IPS-20b (cell line): ENCODE results near the gene ARHGAP26.
"Not testable (repeated sequence)": the region's sequence is repeated elsewhere in the genome, so short reads cannot be mapped to it uniquely, and the experiment has no call there.

Experiments
- H3K27ac ChIP-seq: one replicate; pipeline ENCODE4 v1.5.1; 2013; ENCODE audit warnings: low read length
- H3K27me3 ChIP-seq: 2 replicates; pipeline ENCODE4 v1.6.1; 2013; ENCODE audit warnings: mild to moderate bottlenecking, low read length, inconsistent platforms; ENCODE audit not compliant: insufficient read depth
- H3K36me3 ChIP-seq: 2 replicates; pipeline ENCODE4 v1.6.1; 2013; ENCODE audit warnings: low read depth, mild to moderate bottlenecking, inconsistent platforms, low read length, moderate library complexity; ENCODE audit not compliant: insufficient read depth
- H3K4me1 ChIP-seq: 2 replicates; pipeline ENCODE4 v1.6.1; 2013; ENCODE audit warnings: mild to moderate bottlenecking, control low read depth, inconsistent platforms, low read length, moderate library complexity; ENCODE audit not compliant: insufficient read depth
- H3K4me3 ChIP-seq: 2 replicates; pipeline ENCODE4 v1.5.1; 2013; ENCODE audit warnings: mild to moderate bottlenecking, low read length, inconsistent platforms
- H3K9ac ChIP-seq: 2 replicates; pipeline ENCODE4 v1.6.1; 2013; ENCODE audit warnings: low read depth, mild to moderate bottlenecking, inconsistent platforms, low read length, moderate library complexity
- H3K9me3 ChIP-seq: 2 replicates; pipeline ENCODE4 v1.6.1; 2013; ENCODE audit warnings: mild to moderate bottlenecking, low read depth, low read length, inconsistent platforms; ENCODE audit not compliant: insufficient read depth

Gene ARHGAP26

DNA sequence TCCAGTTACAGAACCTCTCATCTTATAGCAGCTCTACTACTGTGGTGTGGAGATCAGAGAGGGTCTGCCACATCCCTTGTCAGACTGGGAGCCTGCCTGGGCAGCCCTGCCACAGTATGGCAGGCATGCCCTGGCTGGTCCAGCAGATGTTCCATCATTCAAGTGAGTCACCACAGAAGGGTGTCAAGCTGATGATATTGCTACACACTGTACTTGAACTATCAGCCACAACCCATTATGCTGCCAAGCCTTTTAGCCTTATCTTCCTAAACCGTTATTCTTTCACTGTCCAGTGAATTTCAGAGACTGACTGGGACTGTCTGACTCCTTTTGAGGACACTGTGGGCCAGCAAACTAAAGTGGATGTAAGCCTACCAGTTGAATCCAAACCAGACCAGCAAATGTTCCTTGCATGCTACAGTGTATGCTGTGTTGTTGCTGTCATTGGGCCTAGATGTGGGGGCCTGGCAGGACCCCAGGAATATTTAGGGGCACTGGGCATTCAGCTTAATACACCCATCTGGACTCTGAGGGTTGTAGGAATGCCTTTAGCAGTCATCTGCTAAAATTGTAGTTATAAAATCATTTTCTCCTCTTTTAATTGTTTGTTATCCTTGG is 430.7 kb downstream of the ARHGAP26 start:
- peaks cover 8% of the 10 kb centered on the region; the same call in 1 of the 2 replicates for H3K9me3 ChIP-seq
- no peaks in the 10 kb centered on the region; the same call in none of the 2 replicates for H3K4me1 ChIP-seq
- no peaks in the 10 kb centered on the region for H3K36me3 ChIP-seq
- no peak overlapping the region for H3K27ac ChIP-seq
- no peaks in the 10 kb centered on the region for H3K27me3 ChIP-seq
- no peak overlapping the region for H3K4me3 ChIP-seq
- no peak overlapping the region for H3K9ac ChIP-seq

DNA sequence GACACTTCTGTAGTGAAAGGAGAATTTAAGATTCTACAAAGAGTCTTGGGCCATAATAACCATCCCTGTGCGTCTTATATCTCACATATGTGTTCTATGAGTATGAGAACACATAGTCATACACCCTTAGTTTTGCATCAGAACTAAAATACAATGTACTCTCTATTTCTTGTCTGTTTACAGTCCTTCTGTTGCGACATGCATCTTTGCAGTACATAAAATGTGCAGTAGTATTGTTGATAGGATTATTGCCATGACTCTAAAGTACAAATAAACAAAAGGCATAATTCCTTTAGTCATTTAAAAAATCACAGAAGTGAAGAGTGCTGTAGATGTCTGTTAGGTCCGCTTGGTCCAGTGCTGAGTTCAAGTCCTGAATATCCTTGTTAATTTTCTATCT is 431.4 kb downstream of the ARHGAP26 start:
- Histone ChIP-seq H3K4me1 (no peaks in the 10 kb centered on the region; the same call in none of the 2 replicates), H3K27ac (no peak overlapping the region), H3K27me3 (no peaks in the 10 kb centered on the region), H3K9ac (no peak overlapping the region), H3K4me3 (no peak overlapping the region), H3K9me3 (peaks cover 8% of the 10 kb centered on the region; the same call in 1 of the 2 replicates), H3K36me3 (no peaks in the 10 kb centered on the region)

DNA sequence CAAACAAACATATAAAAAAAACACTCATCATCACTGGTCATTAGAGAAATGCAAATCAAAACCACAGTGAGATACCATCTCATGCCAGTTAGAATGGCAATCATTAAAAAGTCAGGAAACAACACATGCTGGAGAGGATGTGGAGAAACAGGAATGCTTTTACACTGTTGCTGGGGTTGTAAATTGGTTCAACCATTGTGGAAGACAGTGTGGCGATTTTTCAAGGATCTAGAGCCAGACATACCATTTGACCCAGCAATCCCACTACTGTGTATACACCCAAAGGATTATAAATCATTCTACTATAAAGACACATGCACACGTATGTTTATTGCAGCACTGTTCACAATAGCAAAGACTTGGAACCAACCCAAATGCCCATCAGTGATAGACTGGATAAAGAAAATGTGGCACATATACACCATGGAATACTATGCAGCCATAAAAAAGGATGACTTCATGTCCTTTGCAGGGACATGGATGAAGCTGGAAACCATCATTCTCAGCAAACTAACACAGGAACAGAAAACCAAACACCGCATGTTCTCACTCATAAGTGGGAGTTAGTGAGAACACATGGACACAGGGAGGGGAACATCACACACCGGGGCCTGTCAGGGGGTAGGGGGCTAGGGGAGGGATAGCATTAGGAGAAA is 433.3 kb downstream of the ARHGAP26 start:
- H3K4me1 ChIP-seq, H3K36me3 ChIP-seq, H3K4me3 ChIP-seq, H3K27ac ChIP-seq, H3K9ac ChIP-seq, H3K27me3 ChIP-seq, H3K9me3 ChIP-seq: not testable (repeated sequence)

DNA sequence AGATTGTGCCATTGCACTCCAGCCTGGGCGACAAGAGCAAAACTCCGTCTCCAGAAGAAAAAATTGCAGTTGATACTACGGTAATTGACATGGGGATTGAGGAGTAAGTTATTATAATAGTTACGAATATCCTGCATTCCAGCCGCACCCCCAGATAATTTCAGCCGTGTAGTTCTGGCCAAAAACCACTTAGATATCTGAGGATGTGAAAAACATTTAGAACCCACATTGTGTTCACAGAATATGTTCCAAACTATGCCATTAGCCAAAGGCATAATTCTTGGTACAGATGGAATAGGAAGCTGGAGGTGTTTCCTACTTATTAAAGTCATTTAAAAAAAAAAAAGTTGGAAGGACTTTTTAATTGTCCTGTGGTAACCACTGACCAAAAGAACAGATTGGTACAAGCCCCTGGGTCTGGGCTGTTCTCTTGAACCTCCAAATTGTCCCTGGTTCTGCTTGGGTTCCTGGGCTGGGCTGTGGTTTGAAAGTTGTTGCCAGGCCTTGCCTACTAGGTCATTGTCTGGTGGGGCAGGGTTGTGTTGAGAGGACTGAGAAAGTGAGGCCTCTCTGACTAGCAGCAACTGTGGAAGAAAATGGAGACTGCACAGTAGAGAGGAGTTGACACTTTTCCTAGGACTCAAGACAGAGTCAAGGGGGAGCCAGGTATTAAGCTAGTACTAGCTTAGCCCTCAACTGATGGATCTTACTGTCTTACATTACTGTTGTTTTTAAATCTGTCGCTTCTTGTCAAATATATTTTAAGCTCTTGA is 434.5 kb downstream of the ARHGAP26 start:
- Histone ChIP-seq H3K4me3 (no peak overlapping the region), H3K9me3 (no peaks in the 10 kb centered on the region), H3K4me1 (no peaks in the 10 kb centered on the region; the same call in none of the 2 replicates), H3K27ac (no peak overlapping the region), H3K36me3 (no peaks in the 10 kb centered on the region), H3K9ac (no peak overlapping the region), H3K27me3 (no peaks in the 10 kb centered on the region)

DNA sequence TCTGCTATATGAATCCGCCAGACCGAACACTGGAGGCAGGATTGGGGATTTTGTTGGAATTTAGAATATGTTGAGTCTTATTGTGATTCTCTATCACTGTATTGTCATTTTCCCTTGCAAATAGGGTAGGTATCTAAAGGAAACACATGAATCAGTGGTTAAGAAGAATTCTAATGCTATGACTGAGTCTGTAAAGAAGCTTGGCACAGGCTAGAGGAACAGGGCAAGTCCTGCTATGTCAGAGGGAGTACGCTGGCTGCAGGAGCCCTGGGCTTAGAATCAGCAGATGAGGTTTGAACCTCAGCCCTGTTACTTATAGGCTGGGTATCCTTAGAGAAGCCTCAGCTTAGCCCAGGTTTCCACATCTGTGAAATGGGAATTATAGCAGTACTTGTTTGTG is 435.2 kb downstream of the ARHGAP26 start:
- H3K36me3 ChIP-seq: no peaks in the 10 kb centered on the region

DNA sequence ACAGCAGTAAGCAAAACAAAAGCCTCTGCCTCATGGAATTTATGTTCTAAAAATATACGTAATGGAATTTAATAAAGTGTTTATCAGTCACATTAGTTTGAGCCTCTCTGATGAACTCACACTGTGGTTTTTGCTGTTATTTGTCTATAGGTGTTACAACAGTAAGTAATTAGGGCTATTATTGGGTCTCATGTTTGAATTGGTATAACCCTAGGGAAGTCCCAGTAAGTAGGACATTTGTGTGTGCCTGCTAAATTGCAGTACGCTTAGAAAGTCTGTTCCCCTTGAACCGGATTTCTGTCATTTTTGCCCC is 435.7 kb downstream of the ARHGAP26 start:
- no peaks in the 10 kb centered on the region for H3K36me3 ChIP-seq
- H3K27ac ChIP-seq: no peak overlapping the region
- no peaks in the 10 kb centered on the region for H3K27me3 ChIP-seq
- no peaks in the 10 kb centered on the region for H3K9me3 ChIP-seq
- no peak overlapping the region for H3K9ac ChIP-seq
- no peak overlapping the region for H3K4me3 ChIP-seq
- H3K4me1 ChIP-seq: no peaks in the 10 kb centered on the region; the same call in 1 of the 2 replicates

More for the DNA sequence above, 435.2 kb downstream of the ARHGAP26 start:
- no peak overlapping the region for H3K4me3 ChIP-seq
- H3K27me3 ChIP-seq: no peaks in the 10 kb centered on the region
- no peaks in the 10 kb centered on the region; the same call in 1 of the 2 replicates for H3K4me1 ChIP-seq
- H3K9me3 ChIP-seq: no peaks in the 10 kb centered on the region
- H3K9ac ChIP-seq: no peak overlapping the region
- no peak overlapping the region for H3K27ac ChIP-seq

DNA sequence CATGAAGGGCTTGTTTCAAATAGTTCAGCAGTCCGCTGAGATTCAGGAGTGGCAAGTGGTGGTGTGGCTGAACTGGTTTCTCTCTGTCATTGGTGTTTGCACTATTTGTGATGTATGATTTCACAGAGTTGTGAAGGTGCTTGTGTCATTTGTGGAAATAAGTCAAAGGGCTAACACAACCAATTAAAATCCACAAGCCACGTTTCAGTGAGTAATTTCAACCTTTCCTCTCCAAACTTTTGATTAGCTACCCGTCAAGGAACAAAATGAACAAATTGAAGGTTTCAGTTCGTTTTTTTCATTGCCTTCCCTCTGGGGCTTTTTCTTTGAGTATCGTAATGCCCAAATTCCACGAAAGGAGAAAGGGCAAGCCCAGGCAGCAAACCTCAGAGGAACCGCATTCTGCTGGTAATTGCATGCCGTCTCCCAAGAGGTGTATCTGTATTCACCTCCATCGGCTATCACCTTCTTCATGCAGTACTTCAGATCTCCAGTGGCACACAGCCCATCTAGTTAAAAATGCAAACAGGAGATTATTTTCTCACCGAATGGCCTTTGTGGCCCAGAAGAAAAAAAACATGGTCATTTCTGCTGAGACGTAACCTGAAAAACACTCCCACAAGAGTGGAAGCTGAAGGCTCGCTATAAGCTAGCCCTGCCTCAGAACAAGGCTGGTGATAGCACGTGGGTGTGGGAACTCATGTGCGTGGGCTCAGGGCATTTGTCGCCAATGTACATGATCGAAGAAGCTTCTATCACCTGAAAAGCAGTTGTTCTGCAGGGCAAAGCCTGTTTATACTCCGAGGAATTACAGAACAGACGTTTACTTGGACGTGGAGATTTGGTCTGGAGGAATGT is 436.2 kb downstream of the ARHGAP26 start:
- Histone ChIP-seq H3K9me3 (no peaks in the 10 kb centered on the region), H3K27ac (no peak overlapping the region), H3K4me1 (no peaks in the 10 kb centered on the region; the same call in 1 of the 2 replicates), H3K36me3 (no peaks in the 10 kb centered on the region), H3K4me3 (no peak overlapping the region), H3K9ac (no peak overlapping the region), H3K27me3 (no peaks in the 10 kb centered on the region)

DNA sequence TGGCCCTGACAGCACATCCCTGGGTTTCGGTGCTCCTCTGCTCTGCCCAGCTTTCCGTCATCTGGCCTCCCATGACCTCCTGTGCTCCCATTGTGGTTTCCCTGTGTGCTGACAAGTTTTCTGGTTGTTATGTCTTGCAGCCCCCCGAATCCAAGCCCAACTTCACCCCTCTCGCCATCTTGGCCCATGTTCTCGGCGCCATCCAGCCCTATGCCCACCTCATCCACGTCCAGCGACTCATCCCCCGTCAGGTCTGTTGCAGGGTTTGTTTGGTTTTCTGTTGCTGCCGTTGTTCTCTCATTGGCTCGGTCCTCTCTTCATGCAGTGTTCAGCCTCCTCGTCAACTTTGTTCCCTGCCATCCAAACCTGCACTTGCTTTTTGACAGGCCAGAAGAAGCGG is 436.9 kb downstream of the ARHGAP26 start:
- Histone ChIP-seq H3K4me1 (no peaks in the 10 kb centered on the region; the same call in 1 of the 2 replicates), H3K9me3 (no peaks in the 10 kb centered on the region), H3K4me3 (no peak overlapping the region), H3K36me3 (no peaks in the 10 kb centered on the region), H3K27me3 (no peaks in the 10 kb centered on the region), H3K9ac (no peak overlapping the region), H3K27ac (no peak overlapping the region)

DNA sequence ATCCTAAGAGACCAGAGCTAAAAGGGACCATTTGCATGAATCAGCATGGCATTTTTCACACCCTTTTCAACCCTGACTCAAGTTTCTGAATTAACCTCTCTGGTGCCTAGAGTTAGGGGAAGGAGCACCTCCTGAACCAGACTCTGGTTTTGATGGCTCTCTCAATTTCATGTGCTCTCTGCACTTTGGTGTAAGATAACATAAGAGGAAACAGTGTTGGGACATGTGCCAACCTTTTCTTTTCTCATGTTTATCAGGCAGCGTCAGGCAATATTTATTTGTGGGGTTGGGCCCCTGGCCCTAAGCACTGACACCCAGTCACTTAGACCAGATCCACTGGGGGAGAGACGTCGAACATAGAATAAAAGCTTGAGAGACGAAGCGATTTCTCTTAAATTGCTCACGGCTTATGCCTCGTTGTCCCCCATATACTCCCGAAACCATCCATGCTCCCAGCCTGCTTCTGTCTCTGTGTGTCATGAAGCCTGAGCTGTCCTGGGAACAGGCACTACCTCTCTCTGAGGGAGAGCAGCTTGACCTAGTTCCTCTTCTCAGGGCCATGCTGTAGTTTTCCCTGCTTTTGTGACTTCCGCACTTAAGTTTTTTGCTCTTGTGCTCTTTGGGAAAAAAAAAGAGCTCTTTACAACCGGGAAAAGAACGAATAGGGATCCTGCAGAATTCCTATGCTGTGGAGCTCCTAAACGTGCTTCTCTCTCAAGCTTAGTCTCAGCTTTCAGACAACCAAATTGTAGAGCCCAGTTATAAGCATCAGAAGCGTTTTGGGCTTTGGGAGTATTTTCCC is 437.6 kb downstream of the ARHGAP26 start:
- H3K4me1 ChIP-seq: no peaks in the 10 kb centered on the region; the same call in 1 of the 2 replicates
- H3K4me3 ChIP-seq: no peak overlapping the region
- no peaks in the 10 kb centered on the region for H3K27me3 ChIP-seq
- no peak overlapping the region for H3K27ac ChIP-seq
- H3K36me3 ChIP-seq: no peaks in the 10 kb centered on the region
- no peak overlapping the region for H3K9ac ChIP-seq
- no peaks in the 10 kb centered on the region for H3K9me3 ChIP-seq

DNA sequence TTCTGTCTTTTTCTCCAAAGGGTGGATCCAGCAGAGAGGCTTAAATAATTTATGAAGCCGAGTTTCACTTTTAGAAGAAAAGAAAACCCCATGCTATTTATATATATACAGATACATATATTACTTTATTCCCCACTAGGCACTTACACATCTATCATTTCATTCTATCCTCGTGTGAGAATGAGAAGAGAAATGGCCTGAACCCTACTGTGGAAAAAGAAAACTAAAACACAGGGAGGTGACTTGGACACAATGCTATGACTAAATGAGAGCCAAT is 438.1 kb downstream of the ARHGAP26 start:
- Histone ChIP-seq H3K36me3 (no peaks in the 10 kb centered on the region), H3K9me3 (no peaks in the 10 kb centered on the region), H3K27ac (no peak overlapping the region), H3K9ac (no peak overlapping the region), H3K27me3 (no peaks in the 10 kb centered on the region), H3K4me3 (no peak overlapping the region), H3K4me1 (peaks cover 3% of the 10 kb centered on the region)
